GM19395 (cell line): Measurements from ENCODE around the gene BRWD1.
A peak's percentile ranks its signal among the peaks of the same experiment; 100 is the strongest.

Experiments
- ATAC-seq: cut with Tn5 transposase; IDR thresholded peaks from one replicate; pipeline ENCODE4 v1.9.1; 2021; ENCODE audit warnings: mild to moderate bottlenecking, moderate library complexity; ENCODE audit not compliant: unreplicated experiment

Gene BRWD1

DNA sequence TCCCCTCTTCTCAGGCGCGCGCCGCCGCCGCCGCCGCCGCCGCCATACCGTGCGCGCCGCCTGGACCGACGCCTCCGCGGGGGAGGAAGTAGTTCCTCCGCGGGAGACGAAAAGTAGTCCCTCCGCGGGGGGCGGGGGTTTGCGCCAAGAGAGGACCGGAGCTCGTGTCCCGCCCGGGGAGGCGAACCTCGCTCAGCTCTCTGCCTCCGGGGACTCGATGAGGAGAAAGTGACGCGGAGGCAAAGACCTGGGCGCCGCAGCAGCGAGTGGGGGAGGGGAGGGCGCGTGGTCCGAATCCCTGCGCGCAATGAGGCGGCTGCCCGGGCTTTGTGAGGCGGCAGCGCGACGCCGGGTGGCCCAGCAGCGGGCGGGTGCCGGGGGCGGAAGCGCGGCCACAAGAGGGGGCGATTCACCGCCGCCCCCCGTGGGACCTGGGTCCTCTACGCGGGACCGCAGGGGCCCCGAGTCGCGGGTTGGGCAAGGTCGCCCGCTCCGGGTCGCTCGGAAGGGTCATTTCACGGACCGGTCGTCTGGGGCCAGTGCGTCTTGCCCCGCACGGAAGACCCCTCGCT lies at the start of gene BRWD1:
TSS of gene BRWD1 (minus strand) at position 62 of the 572 bp plus-strand sequence. CDS start 141 bp downstream, outside the sequence.
- peak; percentile 49 for ATAC-seq

DNA sequence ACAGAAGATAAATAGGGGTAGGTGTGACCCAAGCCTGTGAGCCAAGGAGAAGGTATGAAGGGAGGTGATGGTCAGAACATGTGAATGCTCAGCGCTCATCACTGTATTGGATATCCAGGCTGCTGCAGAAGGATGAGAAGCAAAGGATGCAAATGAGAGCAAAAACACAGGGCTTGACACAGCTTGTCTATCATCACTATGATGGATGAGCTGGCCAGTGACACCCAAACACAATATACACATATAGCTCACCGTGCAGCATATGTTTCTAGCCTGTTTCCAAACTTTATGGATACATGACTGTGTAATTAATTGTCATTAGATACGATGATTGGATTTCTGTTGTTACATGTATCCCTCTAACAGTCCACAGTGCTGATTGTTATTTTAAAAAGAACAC lies 49.3 kb upstream of the BRWD1 start:
- ATAC-seq = no peak

DNA sequence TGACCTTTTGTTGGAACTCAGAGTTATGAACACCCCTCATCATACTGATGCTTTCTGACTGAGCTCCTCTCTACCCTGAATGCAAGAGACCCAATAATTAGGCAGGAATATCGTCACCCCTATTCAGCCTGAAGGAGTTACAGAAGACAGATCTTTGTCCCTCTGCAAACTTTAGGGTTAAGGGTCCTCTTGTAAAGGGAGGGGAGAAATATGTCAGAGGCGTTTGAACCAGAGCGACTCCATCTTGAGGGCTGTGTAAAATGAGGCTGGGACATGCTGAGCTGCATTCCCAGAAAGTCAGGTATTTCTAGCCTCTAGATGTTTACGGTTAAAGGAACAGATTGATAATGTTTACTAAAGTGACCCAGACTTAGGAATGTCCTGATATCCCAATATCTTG lies 46.0 kb upstream of the BRWD1 start:
- no peak for ATAC-seq

DNA sequence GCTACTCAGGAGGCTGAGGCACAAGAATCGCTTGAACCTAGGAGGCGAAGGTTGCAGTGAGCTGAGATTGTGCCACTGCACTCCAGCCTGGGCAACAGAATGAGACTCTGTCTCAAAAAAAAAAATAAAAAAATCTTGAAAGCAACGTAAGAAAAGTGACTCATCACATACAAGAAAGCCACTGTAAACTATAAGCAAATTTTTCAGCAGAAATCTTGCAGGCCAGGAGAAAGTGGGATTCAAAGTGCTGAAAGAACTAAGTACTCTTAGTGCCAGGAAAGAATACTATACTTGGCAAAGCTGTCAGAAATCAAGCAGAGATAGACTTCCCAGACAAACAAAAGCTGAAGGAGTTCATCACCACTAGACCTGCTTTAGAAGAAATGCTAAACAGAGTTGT lies 39.9 kb upstream of the BRWD1 start:
- no peak for ATAC-seq

DNA sequence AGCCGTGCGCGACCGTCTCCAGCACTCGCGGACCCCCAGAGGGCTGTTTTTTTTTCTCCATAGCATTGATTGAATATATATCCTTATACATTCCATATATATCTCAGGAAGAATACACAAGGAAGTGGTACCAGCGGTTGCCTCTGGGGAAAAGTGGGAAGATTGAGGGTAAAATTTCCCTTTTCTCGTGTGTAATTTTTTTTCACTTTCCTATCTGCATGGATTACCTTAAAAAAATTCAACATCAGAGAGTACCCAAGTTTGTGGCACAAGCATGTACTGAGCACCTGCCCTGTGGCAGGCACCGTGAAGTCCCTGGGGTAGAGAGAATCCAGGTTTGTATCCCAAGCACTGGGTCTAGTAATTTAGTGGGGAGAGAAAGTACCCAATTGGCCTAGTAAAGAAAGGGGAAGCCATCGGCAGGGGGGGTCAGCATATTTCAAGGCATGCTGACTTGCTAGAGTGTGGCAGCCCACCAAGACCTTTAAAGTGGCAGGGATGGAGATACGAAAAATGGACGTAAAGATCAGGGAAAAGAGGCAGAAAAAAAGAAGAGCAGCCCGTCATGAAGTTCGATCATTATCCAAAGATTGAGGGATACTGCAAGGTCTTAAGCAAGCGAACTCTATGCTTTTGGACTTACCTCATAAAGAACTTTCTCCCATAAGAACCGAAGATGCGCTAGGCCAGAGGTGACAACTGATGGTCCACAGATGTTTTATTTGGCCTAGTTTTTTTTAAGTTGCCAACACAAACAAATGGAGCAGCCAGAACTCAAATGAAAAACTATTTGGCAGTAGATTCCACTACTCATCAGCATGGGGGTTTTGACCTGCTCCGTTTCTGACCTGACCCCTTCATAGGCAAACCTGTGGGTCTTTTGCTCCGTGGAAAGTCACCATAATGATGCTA lies 36.9 kb upstream of the BRWD1 start:
- ATAC-seq = no peak

DNA sequence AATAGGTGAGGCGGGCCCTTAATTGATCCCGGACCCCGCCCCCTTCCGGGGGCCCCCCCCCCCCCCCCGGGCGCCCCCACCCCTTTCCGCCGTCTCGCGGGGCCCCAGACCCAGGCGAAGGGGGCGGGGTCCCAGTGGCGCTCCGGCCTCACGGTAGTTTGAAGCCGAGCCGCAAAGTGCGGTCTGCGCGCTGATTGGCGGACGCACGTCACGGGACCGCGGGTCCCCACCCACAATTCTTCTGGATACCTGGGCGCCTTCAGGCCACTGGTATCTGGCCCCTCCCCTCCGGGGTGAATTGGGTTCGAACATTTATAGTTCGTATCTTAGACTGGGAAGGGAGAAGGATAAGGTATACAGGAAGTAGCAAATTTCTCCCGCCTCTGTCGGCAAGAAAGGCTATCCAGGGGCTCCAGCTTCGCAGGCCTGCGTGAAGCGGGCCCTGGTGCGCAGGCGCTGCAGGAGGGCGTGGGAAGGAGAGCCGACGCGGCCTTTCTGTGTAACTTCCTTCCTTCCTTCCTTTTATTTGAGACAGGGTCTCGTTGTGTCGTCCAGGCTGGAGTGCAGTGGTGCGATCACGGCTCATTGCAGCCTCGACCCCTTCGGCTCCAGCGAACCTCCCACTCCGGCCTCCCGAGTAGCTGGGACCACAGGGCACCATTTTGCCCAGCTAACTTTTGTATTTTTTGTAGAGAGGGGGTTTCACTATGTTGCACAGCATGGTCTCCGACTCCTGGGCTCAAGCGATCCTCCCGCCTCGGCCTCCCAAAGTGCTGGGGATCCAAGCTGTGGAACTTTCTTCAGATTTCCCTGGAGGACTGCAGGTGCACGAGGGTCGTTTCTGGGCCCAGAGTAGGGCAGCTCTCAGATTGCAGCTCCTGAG lies 36.0 kb upstream of the BRWD1 start:
- ATAC-seq = peak; percentile 90

DNA sequence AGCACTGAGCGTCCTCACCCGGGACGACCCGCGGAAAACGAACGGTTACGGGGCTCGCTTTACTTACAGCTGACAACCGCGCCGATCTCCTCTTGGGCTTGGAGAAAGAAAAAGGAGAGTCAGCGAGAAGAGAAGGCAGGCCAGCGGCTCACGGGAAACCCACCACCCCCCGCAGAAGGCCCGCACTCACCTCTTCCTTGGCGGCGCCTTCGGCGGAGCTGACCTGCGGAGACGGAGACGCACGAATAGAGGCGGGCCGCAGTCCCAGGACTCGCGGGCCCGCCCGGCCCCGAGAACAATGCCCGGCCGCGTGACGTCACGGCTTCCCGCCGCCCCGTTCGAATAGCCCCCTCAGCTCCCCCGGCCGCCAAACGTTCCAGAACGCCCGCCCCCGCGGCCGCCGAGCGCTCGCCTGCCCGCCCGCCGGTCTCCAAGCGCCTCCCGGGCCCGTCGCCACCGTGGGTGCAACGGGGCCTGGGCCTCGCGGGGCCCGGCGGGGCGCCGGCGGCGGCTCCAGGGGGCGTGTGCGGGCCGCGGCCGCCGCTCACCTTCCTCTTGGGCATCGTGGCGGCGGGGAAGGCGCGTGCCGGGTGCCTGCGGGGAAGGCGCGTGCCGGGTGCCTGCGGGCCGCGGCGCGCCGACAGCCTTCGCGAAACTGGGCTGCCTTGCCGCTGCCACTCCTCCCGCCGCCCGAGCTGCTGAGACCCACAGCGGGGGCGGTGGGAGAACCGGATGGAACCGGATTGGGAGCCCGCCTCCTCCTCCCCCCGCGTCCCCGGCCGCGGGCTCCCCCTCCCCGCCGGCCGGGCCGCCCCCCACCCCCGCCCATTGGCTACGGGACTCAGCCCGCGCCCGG lies 35.2 kb upstream of the BRWD1 start, which contains the start of gene HMGN1:
TSS of gene HMGN1 (minus strand) at position 734 of the 856 bp plus-strand sequence. CDS start at position 563, 171 bp downstream.
- ATAC-seq = peak; percentile 48

DNA sequence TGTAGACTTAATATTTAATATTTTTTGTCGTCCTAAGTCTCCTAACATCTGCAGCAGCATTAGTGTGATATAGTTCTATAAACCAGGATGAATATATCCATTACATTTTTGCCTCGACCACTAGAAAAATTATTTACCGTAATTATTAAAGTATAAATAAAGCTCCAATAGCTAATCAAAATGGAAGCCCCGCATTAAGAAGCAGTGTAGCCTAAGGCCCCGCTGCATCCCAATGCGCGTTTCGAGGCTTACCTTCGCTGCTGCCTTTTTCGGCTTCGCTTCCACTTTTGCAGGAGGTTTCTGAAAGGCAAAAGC lies 34.6 kb upstream of the BRWD1 start:
- no peak for ATAC-seq

DNA sequence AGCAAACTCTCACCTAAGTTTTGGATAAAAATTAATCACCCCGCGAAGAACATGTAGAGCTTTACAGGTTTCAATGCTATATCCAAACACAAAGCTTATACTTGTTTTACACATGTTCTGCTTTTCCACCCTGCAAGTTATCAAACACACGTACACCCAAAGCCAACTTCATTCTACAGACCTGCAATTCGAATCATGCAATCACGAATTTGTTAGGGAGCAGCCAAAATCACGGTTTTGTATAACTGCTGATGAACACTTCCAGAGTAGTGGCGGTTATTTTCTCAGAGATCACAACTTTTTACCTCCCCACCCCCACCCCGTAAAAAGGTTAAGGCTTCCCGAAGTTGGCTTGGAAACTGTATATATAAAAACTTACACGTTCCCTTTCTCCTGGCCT lies 34.1 kb upstream of the BRWD1 start:
- ATAC-seq = no peak

DNA sequence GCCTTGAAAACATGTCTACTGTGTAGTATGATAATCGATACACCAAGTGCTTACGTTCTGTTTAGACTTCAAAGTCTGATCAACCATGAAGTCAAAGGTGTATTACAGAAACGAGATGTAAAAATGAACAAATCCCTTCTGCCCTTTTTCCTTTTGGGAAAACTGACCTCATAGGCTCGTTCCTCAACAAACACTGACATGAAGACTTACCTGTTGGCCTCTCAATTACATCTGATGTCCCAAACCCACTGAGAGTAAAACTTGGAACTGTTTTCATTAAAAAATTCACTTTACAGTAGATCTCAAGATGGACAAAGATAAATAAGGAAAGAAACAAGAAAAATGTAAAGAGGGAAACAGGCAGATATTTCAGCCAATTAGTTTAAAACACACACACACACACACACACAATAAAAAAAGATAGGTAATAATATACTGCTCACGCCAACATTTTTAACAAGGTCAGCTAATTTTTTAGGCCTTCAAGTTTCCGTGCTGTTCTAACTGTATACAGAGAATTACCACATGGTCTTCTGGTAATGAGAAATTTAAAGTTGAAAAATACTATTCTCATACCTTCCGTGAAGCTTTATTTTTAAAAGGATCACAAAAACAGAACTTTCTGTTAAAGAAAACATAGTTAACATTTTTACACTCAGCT lies 33.4 kb upstream of the BRWD1 start:
- ATAC-seq = no peak

DNA sequence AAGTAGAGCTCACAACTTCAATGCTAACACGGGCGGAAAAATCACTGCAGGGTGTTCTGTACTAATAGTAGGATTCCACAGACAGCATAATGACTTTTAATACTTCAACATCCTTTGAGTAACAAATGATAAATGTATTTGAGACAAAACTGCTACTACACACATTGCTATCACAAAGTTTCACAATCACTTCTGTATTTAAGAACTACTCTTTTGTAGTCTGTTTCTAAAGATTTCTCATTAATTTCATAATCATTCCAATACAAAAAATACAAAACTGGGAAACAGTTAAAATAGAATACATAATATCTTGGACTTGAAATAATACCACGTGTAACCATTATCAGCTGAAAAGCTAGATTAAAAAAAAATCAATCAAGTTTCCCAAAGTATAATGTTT lies 32.8 kb upstream of the BRWD1 start:
- ATAC-seq = no peak

DNA sequence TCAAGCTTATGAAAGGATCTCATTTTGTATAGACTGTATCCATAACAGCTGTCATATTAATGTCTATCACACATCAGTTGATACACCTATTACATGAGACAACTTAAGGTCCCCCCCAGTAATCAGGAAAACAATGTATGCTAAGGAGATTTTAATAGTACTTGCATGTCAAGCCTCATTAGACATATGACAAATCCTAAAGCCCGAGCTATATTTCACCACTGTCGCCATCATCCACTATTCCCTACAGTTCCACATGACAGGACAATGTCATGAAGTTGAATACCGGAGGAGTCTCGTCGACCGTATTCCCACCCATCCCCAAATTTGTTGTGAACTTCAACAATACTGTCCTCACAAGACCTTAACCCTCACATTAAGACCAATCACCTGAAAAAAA lies 32.0 kb upstream of the BRWD1 start:
- ATAC-seq = no peak

DNA sequence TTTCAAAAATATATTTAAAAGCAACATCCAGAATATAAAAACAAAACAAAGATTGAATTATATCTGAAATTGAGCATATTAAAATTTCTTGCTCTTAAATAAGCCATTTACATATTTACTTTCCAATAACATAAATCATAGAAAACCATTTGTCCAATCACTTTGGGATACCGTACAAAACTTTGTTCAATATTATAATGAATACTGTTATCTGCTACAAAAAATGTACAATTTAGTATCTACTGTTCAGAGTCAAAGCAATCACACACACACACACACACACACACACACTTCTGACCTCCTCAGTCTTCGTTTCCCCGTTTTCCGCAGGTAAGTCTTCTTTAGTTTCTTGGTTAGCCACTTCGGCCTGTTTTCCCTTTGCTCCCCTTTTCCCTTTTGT lies 31.4 kb upstream of the BRWD1 start:
- ATAC-seq = no peak

DNA sequence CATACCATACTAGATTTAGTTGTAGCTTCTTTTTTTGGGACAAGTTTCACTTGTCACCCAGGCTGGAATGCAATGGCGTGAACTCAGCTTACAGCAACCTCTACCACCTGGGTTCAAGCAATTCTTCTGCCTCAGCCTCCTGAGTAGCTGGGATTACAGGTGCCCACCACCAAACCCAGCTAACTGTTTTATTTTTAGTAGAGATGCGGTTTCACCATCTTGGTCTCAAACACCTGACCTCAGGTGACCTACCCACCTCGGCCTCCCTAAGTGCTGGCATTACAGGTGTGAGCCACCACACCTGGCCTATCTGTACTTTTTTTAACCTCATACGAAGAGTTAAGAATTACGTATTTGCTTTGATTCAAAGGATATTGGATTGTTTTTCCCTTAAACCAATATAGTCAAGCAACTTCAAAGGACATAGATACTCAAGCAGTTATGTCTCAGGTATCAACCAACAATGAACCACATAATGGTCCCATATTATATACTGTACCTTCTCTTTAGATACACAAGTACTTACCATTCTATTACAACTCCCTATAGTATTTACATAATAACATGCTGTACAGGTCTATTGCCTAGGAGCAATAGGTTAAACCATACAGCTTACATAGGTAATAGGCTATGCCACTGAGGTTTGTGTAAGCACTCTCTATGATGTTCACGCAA lies 28.0 kb upstream of the BRWD1 start:
- no peak for ATAC-seq

DNA sequence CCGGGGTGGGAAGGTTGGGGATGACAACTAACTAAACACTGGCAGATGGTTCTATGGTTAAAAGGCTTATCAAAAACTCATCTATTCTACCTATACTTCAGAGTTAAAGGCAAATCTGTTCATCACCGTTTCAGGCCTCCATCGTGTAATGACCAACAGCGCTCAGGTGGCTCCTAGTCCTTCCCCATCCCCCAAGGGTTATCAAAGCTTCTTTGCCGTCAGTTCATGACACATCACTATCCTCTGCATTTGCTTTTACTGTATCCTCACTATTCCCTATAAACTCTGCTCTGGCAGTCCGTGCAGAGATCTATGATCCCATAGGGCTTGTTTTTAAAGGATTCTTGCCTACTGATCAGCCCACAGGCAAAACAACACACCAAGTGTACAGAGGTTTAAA lies 27.3 kb upstream of the BRWD1 start:
- ATAC-seq = no peak

DNA sequence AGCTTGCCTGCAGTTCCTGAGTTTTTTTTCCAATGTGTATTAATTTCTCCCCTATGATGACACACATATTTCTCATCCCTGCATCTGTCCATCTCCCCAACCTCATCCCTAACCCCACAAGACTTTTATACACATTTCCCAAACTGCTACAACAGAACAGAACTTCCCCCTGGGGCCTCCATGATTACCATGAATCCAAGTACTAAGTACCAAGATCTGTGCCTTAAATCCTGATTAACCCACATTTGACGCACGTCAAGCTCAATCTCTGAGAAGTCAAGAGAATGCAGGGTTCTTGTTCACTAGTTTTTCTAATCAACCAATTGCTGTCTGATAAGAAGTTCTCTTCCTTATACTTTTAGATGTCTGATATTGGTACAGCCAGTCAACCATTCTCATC lies 25.8 kb upstream of the BRWD1 start:
- ATAC-seq = no peak

DNA sequence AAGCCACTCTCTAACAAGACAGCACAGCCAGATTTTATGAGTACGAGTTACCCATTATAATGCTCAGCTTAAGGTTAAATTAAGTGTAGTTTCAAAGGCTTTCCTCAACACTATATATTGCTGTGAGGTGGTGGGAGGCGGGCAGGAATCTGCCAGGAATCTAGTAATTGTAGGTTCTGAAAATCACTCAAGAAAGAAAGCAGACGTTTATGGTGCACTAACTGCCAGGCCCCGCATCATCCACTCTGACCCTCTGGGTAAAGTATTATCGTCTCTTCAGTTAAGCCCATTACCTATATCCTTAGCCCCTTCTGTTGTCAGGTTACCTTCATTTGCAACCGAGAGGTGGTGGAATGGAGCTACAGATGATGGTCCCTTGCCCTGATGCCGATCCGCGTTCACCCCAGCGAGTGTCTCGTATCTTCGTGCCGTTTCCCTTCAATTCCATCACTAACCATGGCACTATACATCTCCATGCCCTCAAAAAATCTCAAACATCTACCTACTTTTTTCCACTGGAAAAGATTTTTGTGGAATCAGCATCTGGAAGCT lies 23.1 kb upstream of the BRWD1 start:
- no peak for ATAC-seq

DNA sequence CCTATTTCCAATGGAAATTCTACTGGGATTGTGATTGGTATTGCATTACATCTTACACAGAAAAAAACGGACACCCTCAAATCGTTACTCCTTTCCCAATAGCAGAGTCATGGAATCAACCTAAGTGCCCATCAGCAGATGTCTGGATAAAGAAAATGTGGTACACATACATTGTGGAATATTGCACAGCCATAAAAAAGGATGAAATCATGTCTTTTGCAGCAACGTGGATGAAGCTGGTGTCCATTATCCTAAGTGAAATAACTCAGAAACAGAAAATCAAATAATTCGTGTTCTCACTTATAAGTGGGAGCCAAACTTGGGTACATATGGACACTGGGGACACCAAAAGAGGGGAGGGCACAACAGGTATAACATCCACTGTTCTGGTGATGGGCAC lies 21.2 kb upstream of the BRWD1 start:
- no peak for ATAC-seq

DNA sequence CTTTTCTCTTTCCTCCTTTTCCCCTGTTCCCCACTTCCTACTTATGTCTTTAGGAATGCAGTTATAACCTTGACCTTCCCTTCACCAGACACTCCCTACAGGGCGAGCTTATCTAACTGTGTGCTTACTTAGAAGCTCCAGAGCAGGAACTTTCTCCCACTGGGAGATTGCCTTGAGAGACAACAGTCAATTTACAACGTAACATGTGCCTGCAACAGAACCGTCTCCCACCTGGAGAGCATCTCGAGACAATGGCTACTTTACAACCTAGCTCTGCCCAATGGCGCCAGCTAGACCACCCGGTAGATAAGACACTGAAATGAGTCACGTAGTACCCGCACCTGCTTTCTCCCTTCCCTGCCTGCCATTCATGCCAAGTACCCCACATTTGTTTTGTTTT lies 18.7 kb upstream of the BRWD1 start:
- ATAC-seq = no peak
